HG03103 (cell line): Measurements from ENCODE around the gene JADE3.
"Not testable (repeated sequence)": the region's sequence is repeated elsewhere in the genome, so short reads cannot be mapped to it uniquely, and the experiment has no call there.

Experiments
- ATAC-seq: cut with Tn5 transposase; IDR thresholded peaks from one replicate; pipeline ENCODE4 v1.9.1; 2021; ENCODE audit warnings: low read depth; ENCODE audit not compliant: unreplicated experiment

JADE3 gene

GRCh38 chrX:46929439-46930261 is 17.4 kb downstream of the JADE3 start:
- no peak for ATAC-seq

- ATAC-seq = no peak
Observed at GRCh38 chrX:46935295-46935694, 23.1 kb downstream of the JADE3 start.

GRCh38 chrX:46938589-46938988 is 26.4 kb downstream of the JADE3 start:
- no peak for ATAC-seq

GRCh38 chrX:46941341-46941740 is 29.1 kb downstream of the JADE3 start:
- no peak for ATAC-seq

GRCh38 chrX:46953137-46953527 is 40.9 kb downstream of the JADE3 start:
- no peak for ATAC-seq

- ATAC-seq = no peak
Observed at GRCh38 chrX:46953597-46953996, 41.4 kb downstream of the JADE3 start.

- no peak for ATAC-seq
Observed at GRCh38 chrX:46954716-46955115, 42.5 kb downstream of the JADE3 start.

GRCh38 chrX:46956589-46956988 is 44.4 kb downstream of the JADE3 start:
- ATAC-seq = not testable (repeated sequence)

- ATAC-seq = no peak
Observed at GRCh38 chrX:46957297-46957696, 45.1 kb downstream of the JADE3 start.

- ATAC-seq = no peak
Observed at GRCh38 chrX:46959101-46959500, 46.9 kb downstream of the JADE3 start.

GRCh38 chrX:46959985-46960700 is 47.9 kb downstream of the JADE3 start:
- ATAC-seq = no peak

GRCh38 chrX:46961097-46961496 is 48.9 kb downstream of the JADE3 start:
- ATAC-seq = no peak

GRCh38 chrX:46961574-46962283 is 49.5 kb downstream of the JADE3 start:
- no peak for ATAC-seq

GRCh38 chrX:46965125-46965758 is 53.0 kb downstream of the JADE3 start:
- ATAC-seq = no peak

GRCh38 chrX:46967547-46967946 is 55.3 kb downstream of the JADE3 start:
- peak; percentile 68 for ATAC-seq

GRCh38 chrX:46977046-46977445 is 64.8 kb downstream of the JADE3 start:
- not testable (repeated sequence) for ATAC-seq

- ATAC-seq = no peak
Observed at GRCh38 chrX:46978341-46979291, 66.4 kb downstream of the JADE3 start.

GRCh38 chrX:46984705-46985104 is 72.5 kb downstream of the JADE3 start:
- no peak for ATAC-seq

- ATAC-seq = no peak
Observed at GRCh38 chrX:46989548-46989947, 77.3 kb downstream of the JADE3 start.

GRCh38 chrX:46991664-46992063 is 79.4 kb downstream of the JADE3 start:
- ATAC-seq = no peak
